RWPE2 (cell line): Measurements from ENCODE around the gene ABCA12.
A peak's percentile ranks its signal among the peaks of the same experiment; 100 is the strongest.

Experiments used
- ATAC-seq: fragments of 200-7000 bp; cut with Tn5 transposase; 3 replicates; pipeline ENCODE4 v1.9.1; 2021; ENCODE audit warnings: low read depth
- DNase-seq: peaks from one replicate; pipeline ENCODE4 v3.0.0-alpha.2; 2020; ENCODE audit warnings: low spot score
- H3K27ac ChIP-seq: fragments of 450-650 bp; 2 replicates; pipeline ENCODE4 v1.5.1; 2017; ENCODE audit warnings: mild to moderate bottlenecking; ENCODE audit not compliant: poor library complexity, severe bottlenecking
- H3K27me3 ChIP-seq: fragments of 250-450 bp; sonication (Bioruptor Pico); 2 replicates; pipeline ENCODE4 v1.5.1; 2021; ENCODE audit warnings: mild to moderate bottlenecking, moderate library complexity; ENCODE audit not compliant: insufficient read depth, poor library complexity, severe bottlenecking
- H3K36me3 ChIP-seq: fragments of 250-450 bp; sonication (Bioruptor Pico); 2 replicates; pipeline ENCODE4 v1.5.1; 2020; ENCODE audit warnings: low read depth, mild to moderate bottlenecking, moderate library complexity
- H3K4me1 ChIP-seq: fragments of 250-450 bp; sonication (Bioruptor Pico); 2 replicates; pipeline ENCODE4 v1.5.1; 2021; ENCODE audit warnings: mild to moderate bottlenecking, moderate library complexity; ENCODE audit not compliant: insufficient read depth, poor library complexity, severe bottlenecking
- H3K4me3 ChIP-seq: fragments of 250-450 bp; sonication (Bioruptor Pico); 2 replicates; pipeline ENCODE4 v1.5.1; 2021; ENCODE audit warnings: mild to moderate bottlenecking, moderate library complexity; ENCODE audit not compliant: severe bottlenecking
- H3K9me3 ChIP-seq: fragments of 250-450 bp; sonication (Bioruptor Pico); 2 replicates; pipeline ENCODE4 v1.5.1; 2021; ENCODE audit warnings: mild to moderate bottlenecking, moderate library complexity; ENCODE audit not compliant: severe bottlenecking
- TF ChIP-seq, protein P1 (sequence below): fragments of 450-650 bp; IDR thresholded peaks from one replicate; pipeline ENCODE4 v1.5.1; 2017; ENCODE audit warnings: mild to moderate bottlenecking, moderate library complexity; ENCODE audit not compliant: poor library complexity, severe bottlenecking

Gene ABCA12

DNA sequence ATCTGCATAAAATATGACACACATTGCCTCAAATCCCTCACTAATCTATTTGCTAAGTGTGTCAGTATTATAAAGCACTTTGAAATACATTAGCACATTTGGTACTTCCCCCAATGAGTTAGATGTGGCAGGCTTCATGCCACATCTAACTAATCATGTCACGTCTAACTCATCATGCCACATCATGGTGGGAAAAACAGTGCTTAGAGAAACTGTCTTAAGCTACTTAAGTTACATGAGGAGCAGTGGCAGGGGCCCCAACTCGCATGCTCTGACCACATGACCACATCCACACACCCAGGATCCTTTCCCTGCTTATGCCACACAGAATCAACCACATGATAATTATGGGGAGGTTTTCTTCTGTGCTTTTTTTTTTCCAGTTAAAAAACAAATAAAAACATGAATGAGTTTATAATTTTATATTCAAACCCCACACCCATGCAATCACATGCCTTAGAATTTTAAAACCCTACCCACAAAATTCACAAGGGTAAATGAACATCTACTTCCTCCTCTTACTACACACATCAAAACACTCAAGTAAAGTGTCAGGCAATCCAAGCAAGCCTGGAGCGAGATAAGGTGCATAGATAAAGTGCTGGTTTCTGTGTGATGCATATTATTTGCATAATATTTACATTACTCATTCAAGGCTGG, 1.6 kb downstream of the ABCA12 start:
- Histone ChIP-seq H3K36me3 (no peaks in the 10 kb centered on the region), H3K4me3 (no peak overlapping the region), H3K9me3 (no peaks in the 10 kb centered on the region), H3K27me3 (no peaks in the 10 kb centered on the region), H3K4me1 (peaks cover 33% of the 10 kb centered on the region), H3K27ac (peak overlapping the region; percentile 93)
- ATAC-seq (peak; percentile 52), DNase-seq (no peak)
- TF ChIP-seq, protein P1, sequence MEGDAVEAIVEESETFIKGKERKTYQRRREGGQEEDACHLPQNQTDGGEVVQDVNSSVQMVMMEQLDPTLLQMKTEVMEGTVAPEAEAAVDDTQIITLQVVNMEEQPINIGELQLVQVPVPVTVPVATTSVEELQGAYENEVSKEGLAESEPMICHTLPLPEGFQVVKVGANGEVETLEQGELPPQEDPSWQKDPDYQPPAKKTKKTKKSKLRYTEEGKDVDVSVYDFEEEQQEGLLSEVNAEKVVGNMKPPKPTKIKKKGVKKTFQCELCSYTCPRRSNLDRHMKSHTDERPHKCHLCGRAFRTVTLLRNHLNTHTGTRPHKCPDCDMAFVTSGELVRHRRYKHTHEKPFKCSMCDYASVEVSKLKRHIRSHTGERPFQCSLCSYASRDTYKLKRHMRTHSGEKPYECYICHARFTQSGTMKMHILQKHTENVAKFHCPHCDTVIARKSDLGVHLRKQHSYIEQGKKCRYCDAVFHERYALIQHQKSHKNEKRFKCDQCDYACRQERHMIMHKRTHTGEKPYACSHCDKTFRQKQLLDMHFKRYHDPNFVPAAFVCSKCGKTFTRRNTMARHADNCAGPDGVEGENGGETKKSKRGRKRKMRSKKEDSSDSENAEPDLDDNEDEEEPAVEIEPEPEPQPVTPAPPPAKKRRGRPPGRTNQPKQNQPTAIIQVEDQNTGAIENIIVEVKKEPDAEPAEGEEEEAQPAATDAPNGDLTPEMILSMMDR: no peak

DNA sequence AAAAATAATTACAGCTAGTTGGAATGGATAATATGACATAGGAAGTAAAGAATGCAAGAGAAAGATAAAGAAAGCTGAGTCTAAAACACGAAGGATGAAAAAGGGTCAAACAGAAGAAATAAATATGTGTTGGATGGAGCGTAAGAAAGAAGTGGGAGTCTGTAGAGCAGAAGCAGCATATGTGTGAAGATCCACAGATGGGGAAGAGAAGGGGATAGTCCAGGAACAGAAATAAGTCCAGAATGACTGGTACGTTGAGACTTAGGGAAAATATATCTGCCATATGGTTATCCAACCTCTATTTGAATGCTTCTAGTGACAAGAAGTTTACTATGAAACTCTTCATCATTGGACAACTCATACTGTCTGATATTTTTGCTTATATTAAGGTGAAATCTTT, 18.0 kb downstream of the ABCA12 start:
- H3K27me3 ChIP-seq: no peaks in the 10 kb centered on the region
- no peak overlapping the region for H3K27ac ChIP-seq
- no peaks in the 10 kb centered on the region for H3K9me3 ChIP-seq
- no peak for DNase-seq
- H3K4me3 ChIP-seq: no peak overlapping the region
- TF ChIP-seq, protein P1: no peak
- ATAC-seq: no peak
- H3K36me3 ChIP-seq: no peaks in the 10 kb centered on the region
- no peaks in the 10 kb centered on the region for H3K4me1 ChIP-seq

DNA sequence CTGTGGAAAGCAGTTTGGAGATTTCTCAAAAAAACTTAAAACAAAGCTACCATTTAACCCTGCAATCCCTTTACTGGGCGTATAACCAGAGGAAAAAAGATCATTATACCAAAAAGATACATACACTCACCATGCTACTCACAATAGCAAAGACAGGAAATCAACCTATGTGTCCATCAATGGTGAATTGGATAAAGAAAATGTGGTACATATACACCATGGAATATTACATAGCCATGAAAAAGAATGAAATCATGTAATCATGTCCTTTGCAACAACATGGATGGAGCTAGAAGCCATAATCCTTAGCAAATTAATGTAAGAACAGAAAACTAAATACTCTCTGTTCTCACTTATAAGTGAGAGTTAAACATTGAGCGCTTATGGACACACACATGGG, 18.6 kb downstream of the ABCA12 start:
- no peak overlapping the region for H3K27ac ChIP-seq
- no peaks in the 10 kb centered on the region for H3K27me3 ChIP-seq
- no peaks in the 10 kb centered on the region for H3K4me1 ChIP-seq
- no peaks in the 10 kb centered on the region for H3K36me3 ChIP-seq
- no peak for ATAC-seq
- no peak for DNase-seq
- H3K4me3 ChIP-seq: no peak overlapping the region
- TF ChIP-seq, protein P1: no peak
- no peaks in the 10 kb centered on the region for H3K9me3 ChIP-seq

GRCh38 chr2:215110918-215111317, 27.5 kb downstream of the ABCA12 start:
- TF ChIP-seq, protein P1: no peak
- no peak for DNase-seq
- Histone ChIP-seq H3K4me3 (no peak overlapping the region), H3K27me3 (no peaks in the 10 kb centered on the region), H3K4me1 (peaks cover 1% of the 10 kb centered on the region), H3K36me3 (no peaks in the 10 kb centered on the region), H3K9me3 (no peaks in the 10 kb centered on the region), H3K27ac (no peak overlapping the region)
- ATAC-seq: no peak
